Activated CD4-positive, alpha-beta T cell treated with anti-CD3 and anti-CD28 coated beads, Interleukin-10, Interleukin-2, amounts not matched to agents 100 ng/mL and 50 ng/mL, durations not matched to agents 16 hours and 8 hours (primary cell): ENCODE results near the gene SLC44A3.

Experiments used
- DNase-seq: peaks from one replicate; pipeline ENCODE4 v3.0.0-alpha.2; 2020

The SLC44A3 gene

GRCh38 chr1:94819945-94820746 lies at the start of gene SLC44A3:
Gene SLC44A3 (plus strand): TSS chr1:94820357. CDS start chr1:94820452, 95 bp downstream.
- DNase-seq, result peak; percentile 30

GRCh38 chr1:94772230-94772641 lies 47.9 kb upstream of the SLC44A3 start:
- no peak for DNase-seq

DNA sequence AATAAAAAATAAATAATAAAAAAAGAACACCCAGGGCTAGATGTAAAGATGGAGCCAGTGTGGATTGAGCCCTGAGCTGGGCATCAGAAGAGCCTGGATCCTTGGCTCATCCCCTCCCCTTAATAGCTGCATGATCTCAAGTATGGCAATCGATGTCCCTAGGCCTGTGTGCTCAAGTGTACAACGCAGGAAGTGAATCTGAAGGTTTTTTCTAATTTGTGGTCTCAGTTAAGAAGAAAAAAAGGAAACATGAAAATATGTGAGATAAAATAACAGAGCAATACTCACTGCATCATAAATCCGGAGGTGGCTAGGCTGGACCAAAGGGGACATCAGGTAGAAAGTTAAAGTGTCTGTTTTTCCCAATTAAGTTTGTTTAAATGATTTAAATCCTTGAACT lies 47.3 kb upstream of the SLC44A3 start:
- DNase-seq, result no peak

DNA sequence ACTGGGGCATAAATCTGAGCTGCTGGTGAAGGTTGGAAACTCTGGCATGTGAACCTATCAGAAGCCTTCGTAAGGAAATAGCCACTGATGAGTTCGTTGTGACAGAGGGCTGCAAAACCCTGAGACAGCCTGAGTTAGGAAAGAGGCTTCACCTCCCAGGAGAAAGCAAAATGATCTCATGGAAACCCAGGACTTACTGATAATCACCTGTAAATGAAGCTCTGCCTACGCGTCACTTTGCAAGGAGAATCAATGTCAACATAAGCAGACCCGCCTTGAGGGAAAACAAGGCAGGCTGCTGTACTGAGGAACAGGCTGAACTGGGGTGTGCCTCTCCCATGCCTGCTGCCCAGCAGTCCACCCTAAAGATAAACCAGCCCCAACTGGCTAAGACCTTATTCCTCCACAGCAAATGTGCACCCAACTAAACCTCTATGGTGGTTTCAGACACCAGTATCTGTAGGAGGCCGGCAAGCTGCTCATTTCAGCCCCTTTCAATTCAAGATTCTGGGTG lies 46.8 kb upstream of the SLC44A3 start:
- no peak for DNase-seq

DNA sequence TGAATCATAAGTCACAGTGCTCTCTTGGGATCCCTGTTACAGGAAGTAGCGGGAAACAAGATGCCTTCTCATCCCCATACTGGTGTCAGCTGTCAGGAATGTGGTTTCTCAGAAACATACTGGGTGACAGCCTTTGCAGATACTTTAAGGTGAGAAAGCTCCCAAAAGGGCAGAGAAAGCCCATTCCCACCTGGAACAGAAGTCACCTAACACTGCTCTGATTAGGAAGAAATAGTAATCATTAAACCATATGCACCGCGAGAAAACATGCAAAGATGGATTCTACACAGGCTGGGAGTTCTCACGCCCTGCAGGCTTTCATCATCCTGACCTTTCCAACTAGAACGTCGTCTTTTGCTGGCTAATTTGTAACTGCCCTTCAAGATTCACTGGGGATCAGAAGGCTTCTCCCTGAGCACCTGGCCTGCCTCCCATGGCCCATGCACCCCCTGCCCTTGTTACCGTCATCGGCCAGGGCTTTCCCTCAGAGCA lies 46.2 kb upstream of the SLC44A3 start:
- DNase-seq, result no peak

- no peak for DNase-seq
These were observed 43.7 kb upstream of the SLC44A3 start for GRCh38 chr1:94776474-94776873.

DNA sequence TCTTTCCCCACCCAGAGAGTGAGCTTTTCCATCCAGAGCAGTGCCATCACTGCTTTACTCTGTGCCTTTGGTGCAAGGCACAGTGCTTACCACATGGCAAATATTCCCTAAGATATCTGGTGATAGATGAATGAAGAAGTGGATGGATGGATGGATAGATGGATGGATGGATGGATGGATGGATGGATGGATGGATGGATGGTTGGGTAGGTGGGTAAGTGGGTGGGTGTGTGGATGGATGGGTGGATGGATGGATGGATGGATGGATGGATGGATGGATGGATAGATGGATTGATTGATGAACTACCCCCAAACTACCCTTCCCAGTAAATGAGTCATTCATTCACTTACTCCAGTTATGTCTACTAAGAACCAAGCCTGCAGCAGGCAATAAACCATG lies 42.9 kb upstream of the SLC44A3 start:
- no peak for DNase-seq

GRCh38 chr1:94778808-94779207 lies 41.3 kb upstream of the SLC44A3 start:
- DNase-seq, result no peak

- DNase-seq, result no peak
These were observed 36.6 kb upstream of the SLC44A3 start for GRCh38 chr1:94783342-94784189.

DNA sequence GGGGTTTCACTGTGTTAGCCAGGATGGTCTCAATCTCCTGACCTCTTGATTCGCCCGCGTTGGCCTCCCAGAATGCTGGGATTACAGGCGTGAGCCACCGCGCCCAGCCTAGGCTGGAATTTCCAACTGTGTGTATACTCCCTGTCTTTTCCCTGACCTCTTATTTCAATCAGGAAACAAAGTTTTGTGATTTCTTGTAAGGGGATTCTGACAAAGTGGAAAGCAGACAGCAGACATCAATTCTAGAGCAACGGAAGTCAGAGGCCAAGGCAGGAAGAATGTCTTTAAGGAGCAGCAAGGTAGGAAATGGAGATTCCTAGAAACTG lies 36.0 kb upstream of the SLC44A3 start:
- no peak for DNase-seq

DNA sequence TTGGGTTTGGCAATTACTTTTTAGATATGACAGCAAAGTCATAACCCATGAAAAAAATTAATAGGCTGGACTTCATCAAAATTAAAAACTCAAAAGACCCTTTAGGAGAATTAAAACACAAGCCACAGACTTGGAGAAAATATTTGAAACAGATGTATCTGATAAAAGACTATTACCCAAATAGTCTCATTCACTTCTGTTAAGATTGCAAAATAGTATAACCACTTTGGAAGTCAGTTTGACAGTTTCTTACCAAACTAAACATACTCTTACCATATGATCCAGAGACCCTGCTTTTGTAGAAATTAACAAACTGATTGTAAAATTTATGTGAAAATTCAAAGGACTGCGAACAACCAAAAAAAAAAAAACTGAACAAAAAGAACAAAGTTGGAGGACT lies 32.5 kb upstream of the SLC44A3 start:
- no peak for DNase-seq

DNA sequence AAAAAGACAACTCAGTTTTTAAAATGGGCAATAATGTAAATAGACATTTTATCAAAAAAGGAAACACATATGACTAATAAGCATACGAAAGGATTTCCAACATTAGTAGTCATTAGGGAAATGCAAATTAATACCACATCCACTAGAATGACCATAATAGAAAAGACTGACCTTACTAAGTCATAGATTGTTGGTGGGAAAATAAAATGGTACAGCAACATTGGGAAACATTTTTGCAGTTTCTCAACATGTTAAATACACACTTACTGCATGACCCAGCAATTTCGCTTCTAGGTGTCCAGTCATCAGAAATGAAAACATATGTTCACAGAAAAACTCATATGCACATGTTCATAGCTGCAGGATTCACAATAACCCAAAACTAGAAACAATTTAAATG lies 29.9 kb upstream of the SLC44A3 start:
- DNase-seq, result no peak

DNA sequence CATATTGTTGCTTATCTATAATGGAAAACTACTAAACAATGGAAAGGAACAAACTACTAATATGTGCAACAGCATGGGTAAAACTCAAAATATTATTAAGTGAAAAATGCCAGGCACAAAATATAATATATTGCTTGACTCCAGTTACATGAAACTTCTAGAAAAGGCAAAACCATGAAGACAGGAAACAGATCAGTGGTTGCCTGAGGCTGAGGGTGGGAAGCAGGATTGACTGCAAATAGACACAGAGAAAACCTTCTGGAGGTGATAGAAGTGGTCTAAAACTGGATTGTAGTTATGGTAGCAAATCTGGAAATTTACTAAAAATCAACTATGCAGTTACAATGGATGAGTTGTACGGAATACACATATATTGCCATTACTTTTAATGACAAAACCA lies 29.5 kb upstream of the SLC44A3 start:
- DNase-seq, result no peak

DNA sequence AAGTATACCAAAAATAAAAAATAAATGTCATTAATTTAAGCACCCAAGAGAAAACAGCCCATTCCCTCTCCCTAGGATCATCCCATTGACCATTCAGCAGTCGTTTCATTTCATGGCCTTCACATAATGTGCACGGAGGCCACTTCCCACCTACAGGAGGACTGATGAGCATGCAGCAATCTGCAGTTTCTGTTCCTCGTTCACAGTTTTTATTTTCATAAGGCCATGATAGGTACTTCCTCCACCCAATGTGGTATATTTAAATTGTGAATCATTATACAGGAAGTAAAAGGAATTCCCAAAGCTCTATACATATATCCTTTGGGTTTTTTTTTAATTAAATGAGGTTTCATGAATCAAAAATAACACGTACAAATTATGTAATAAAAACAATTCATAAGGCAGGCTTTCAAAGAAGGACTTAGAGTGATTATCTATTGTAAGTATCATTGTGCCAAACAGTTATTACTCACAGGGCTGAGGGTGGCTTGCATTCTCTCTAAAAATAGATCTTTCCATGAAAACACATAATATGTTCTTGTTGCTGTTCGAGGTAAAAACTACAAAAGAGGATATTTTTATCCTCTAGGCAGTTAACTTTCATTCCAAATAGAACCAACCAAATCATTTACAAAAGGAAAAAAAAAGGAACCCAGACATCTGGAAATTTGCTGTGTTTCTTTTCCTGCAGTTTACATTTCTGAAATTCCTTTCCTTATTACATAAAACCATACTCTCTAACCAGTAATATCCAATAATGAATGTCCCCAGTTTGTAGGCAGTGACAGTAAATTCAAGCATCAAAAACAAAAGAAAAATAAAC lies 27.5 kb upstream of the SLC44A3 start:
- no peak for DNase-seq

DNA sequence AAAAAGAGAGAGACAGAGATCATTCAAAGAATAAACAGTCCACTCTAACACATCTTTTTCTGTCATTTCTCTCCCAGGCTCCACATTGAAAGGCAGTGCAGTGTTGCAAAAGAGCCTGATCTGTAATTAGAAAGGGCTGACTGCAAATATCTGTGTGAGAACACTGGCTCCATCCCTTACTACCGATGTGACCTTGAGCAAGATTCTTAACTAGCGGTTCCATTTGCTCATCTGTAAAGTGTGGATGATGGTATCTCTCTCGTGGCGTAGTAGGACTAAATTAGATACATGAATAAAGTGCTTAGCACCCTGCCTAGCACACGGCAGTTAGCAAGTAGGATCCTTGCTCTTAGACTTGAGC lies 26.9 kb upstream of the SLC44A3 start:
- DNase-seq, result no peak

DNA sequence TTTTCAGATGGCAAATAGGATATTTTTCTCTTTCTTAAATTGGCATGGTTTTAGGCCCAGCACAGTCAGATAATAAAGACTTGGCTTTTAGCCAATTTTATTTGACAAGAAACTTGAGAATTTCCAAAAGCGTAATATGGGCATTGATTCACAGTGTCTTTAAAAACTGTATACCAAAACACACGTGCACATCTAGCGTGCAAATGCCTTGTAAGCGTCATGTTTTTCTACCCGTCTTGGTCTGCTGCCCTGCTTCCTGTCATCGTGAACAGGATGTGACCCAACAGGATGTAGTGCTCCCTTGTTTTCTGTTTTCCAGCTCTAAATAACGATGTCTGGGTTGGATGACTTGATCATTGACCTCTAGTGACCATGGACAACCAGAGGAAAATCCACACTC lies 24.7 kb upstream of the SLC44A3 start:
- no peak for DNase-seq

DNA sequence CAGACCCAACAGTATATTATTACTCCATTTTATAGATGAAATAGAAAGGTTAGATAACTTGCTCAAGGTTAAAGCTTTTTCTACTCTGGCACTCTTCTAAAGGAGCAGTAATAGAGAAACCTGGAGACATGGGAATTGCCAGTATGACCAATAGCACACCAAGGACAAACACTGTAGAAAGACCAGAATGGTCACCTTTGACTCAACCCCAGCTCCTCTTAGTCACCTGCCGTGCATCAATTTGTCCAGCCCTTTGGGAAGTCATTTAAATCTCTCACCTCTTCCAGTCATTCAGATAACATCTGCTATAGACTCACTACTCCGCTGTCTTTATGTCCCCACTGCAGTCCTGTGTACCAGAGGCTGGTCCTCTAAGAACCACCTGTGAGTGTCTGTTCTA lies 23.9 kb upstream of the SLC44A3 start:
- no peak for DNase-seq

DNA sequence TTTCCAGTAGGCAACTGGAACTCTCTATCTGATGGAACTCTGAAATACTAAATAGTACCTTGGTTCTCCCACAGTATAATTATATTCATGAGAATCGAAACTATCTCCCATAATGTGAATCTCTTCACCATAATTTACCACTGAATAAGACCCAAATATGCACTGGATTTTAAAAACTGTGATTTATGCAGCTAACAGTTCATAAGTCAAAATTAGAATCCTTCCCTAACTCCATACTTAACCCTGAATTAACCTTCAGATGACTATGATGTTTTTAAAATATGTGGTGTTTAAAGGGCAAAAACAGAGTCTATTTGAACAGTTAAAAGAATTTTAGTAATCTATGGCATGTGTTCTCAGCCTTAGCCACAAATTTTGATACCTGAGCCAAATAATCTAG lies 22.9 kb upstream of the SLC44A3 start:
- DNase-seq, result no peak

DNA sequence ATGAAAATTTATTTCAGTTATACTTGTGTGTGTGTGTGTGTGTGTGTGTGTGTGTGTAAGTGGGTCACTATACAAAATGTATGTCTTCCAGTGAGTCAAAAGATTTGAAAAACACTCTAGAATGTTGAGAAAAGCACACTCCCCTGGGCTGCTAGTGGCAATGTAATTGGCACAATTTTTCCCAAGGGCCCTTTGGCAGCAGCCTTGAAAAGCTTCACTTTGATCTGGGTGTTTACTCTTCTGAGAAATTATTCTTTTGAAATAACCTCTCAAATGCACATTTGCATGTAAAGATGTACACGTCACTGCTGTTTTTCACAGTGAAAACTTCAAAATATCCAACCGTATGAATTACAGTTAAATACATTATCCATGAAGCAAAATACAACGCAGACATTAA lies 22.1 kb upstream of the SLC44A3 start:
- DNase-seq, result no peak

- no peak for DNase-seq
These were observed 21.7 kb upstream of the SLC44A3 start for GRCh38 chr1:94798462-94798861.

- no peak for DNase-seq
These were observed 21.0 kb upstream of the SLC44A3 start for GRCh38 chr1:94799206-94799605.

GRCh38 chr1:94801919-94802546 lies 18.1 kb upstream of the SLC44A3 start:
- peak; percentile 26 for DNase-seq

DNA sequence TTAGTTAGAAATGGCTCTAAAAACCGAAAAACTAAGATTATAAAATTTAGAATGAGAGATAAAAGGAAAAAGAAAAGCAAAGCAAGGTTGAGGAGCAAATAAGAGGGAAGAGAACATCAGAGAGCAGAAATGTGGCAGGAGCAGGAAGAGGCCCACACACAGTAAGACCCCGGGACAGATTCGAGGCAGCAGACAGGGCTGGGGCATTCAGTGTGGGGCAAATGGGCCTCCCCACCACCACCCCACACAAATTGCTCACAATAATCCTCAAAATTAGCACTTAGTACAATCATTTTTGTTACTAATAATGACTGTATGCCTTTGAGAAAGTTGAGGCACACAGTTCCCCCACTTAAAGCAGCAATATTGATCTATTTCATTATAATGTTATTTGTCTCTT lies 17.1 kb upstream of the SLC44A3 start:
- DNase-seq, result no peak
